Activated naive CD4-positive, alpha-beta T cell treated with anti-CD3 and anti-CD28 coated beads, Interleukin-2, amount 50 U/mL, for 24 hours (primary cell): Measurements from ENCODE around the gene PSMD6.
A peak's percentile ranks its signal among the peaks of the same experiment; 100 is the strongest.

ENCODE experiments used
- H3K27ac Mint-ChIP-seq: one replicate; pipeline ENCODE4 v1.8.0; 2021; ENCODE audit warnings: mild to moderate bottlenecking, mixed read lengths
- H3K27me3 Mint-ChIP-seq: one replicate; pipeline ENCODE4 v1.8.0; 2021; ENCODE audit warnings: mixed read lengths
- H3K36me3 Mint-ChIP-seq: one replicate; pipeline ENCODE4 v1.8.0; 2021; ENCODE audit warnings: mixed read lengths
- H3K4me1 Mint-ChIP-seq: one replicate; pipeline ENCODE4 v1.8.0; 2021; ENCODE audit warnings: mixed read lengths
- H3K4me3 Mint-ChIP-seq: one replicate; pipeline ENCODE4 v1.8.0; 2021; ENCODE audit warnings: mild to moderate bottlenecking, mixed read lengths
- H3K9me3 Mint-ChIP-seq: one replicate; pipeline ENCODE4 v1.8.0; 2021; ENCODE audit warnings: mixed read lengths

The PSMD6 gene

GRCh38 chr3:63980830-63981498 lies 42.3 kb downstream of the PSMD6 start:
- Mint-ChIP-seq H3K4me3 (peak overlapping the region; percentile 15), H3K27me3 (no peaks in the 10 kb centered on the region), H3K9me3 (no peaks in the 10 kb centered on the region), H3K36me3 (peaks cover 18% of the 10 kb centered on the region), H3K27ac (peak overlapping the region; percentile 97), H3K4me1 (peaks cover 90% of the 10 kb centered on the region)

DNA sequence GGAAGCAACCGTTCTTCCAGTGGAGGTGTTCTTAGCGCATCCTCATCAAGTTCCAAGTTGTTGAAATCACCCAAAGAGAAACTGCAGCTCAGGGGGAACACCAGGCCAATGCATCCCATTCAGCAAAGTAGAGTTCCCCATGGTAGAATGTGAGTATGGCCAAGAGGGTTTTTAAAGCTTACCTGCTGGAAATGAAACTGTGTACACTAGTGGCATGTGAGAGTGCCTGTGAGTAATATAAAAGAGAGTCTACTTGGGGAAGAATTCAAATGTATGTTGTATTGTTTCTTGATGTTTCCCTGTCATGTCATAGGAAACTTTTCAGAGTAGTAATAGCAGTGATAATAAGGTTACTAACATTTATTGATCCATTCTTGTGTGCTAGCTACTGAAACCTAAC lies 43.3 kb downstream of the PSMD6 start:
- Mint-ChIP-seq H3K4me1 (peaks cover 88% of the 10 kb centered on the region), H3K36me3 (peaks cover 18% of the 10 kb centered on the region), H3K4me3 (peak overlapping the region; percentile 83), H3K27ac (peak overlapping the region; percentile 97), H3K9me3 (no peaks in the 10 kb centered on the region), H3K27me3 (no peaks in the 10 kb centered on the region)

- Mint-ChIP-seq H3K9me3 (no peaks in the 10 kb centered on the region), H3K4me1 (peaks cover 90% of the 10 kb centered on the region), H3K27ac (peak overlapping the region; percentile 97), H3K4me3 (peak overlapping the region; percentile 83), H3K36me3 (peaks cover 14% of the 10 kb centered on the region), H3K27me3 (no peaks in the 10 kb centered on the region)
Observed at GRCh38 chr3:63979093-63979885, 44.0 kb downstream of the PSMD6 start.

- H3K4me1 Mint-ChIP-seq: peaks cover 98% of the 10 kb centered on the region
- peaks cover 15% of the 10 kb centered on the region for H3K36me3 Mint-ChIP-seq
- peak overlapping the region; percentile 97 for H3K27ac Mint-ChIP-seq
Observed at GRCh38 chr3:63977893-63978292, 45.4 kb downstream of the PSMD6 start.

GRCh38 chr3:63976872-63977200 lies 46.5 kb downstream of the PSMD6 start:
- peak overlapping the region; percentile 46 for H3K27ac Mint-ChIP-seq
- H3K4me1 Mint-ChIP-seq: peaks cover 98% of the 10 kb centered on the region
- peaks cover 9% of the 10 kb centered on the region for H3K36me3 Mint-ChIP-seq
- H3K9me3 Mint-ChIP-seq: no peaks in the 10 kb centered on the region
- peak overlapping the region; percentile 43 for H3K4me3 Mint-ChIP-seq
- H3K27me3 Mint-ChIP-seq: no peaks in the 10 kb centered on the region

More at GRCh38 chr3:63977893-63978292, 45.4 kb downstream of the PSMD6 start:
- Mint-ChIP-seq H3K27me3 (no peaks in the 10 kb centered on the region), H3K4me3 (no peak overlapping the region), H3K9me3 (no peaks in the 10 kb centered on the region)

DNA sequence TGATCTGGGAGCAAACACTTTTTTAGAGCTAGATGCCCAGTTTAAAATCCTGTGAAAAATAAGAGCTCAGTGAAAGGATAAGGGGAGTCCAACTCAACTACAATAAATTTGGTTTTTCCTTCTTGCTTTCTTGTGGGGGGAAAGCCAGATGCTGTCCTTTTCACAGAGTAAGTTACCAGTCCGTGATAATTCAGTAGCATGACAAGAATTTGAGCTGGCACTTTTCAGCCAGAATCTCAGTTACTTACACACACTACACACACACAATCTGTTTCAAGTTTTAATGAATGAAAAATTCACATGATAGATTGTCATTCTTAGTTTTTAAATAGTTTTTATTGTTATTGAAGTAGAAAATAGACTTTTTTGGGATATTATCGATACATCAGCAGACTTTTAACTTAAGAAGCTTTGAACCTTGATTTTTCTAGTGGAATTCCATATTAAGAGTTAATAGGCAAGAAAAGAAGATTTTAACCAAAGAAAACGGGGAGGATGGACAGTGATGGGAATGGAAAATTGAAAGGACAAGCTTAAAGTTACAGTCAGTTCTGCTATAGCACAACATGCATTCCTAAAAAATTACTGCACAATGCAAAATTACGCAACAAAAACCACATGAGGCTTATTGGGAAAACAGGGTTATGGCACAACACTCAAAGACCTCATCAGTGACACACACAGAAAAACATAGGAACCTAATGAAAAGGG lies 47.0 kb downstream of the PSMD6 start:
- Mint-ChIP-seq H3K9me3 (no peaks in the 10 kb centered on the region), H3K4me3 (peak overlapping the region; percentile 43), H3K27ac (peak overlapping the region; percentile 96), H3K27me3 (no peaks in the 10 kb centered on the region), H3K4me1 (peaks cover 98% of the 10 kb centered on the region), H3K36me3 (peaks cover 9% of the 10 kb centered on the region)

DNA sequence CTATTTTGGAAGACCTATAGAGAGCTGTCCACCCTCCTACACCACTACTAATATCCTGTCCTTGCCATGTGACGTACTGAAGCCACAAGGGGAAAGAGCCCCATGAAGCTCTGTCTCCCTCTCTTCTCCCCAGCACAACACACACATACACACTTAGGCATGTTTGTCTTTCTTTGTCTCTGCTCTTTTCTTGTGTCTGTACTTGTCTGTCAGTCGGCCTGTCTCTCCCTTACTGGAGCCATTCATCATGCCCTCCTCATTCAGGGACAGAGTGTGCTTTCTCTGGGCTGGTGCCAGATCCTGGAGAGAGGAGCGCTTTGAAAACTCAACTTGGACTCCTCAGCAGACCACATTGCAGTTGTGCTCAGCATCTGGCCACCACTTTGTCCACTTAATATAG lies 47.6 kb downstream of the PSMD6 start:
- Mint-ChIP-seq H3K9me3 (no peaks in the 10 kb centered on the region), H3K27ac (peak overlapping the region; percentile 96), H3K4me1 (peaks cover 98% of the 10 kb centered on the region), H3K27me3 (no peaks in the 10 kb centered on the region), H3K4me3 (peak overlapping the region; percentile 41), H3K36me3 (peaks cover 9% of the 10 kb centered on the region)

DNA sequence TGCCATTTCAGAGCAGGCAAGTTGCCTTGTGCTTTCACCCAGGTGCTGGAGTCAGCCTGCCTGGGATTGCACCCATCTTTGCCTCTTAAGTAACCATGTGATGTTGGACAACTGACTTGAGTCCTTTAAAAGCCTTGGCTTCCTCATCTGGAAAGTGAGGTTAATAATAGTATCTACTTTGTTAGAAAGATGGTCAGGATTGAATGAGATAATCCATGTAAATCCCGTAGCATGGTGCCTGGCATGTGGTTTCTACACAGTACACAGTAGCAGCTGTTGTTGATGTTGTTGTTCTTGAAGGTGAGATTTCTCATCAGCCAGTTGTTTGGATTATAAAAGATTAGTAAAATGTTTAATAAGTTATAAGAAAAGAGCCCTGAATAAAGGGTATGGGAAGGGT lies 48.8 kb downstream of the PSMD6 start:
- Mint-ChIP-seq H3K9me3 (no peaks in the 10 kb centered on the region), H3K4me1 (peaks cover 98% of the 10 kb centered on the region), H3K4me3 (no peak overlapping the region), H3K36me3 (peaks cover 4% of the 10 kb centered on the region), H3K27ac (peak overlapping the region; percentile 20), H3K27me3 (no peaks in the 10 kb centered on the region)

DNA sequence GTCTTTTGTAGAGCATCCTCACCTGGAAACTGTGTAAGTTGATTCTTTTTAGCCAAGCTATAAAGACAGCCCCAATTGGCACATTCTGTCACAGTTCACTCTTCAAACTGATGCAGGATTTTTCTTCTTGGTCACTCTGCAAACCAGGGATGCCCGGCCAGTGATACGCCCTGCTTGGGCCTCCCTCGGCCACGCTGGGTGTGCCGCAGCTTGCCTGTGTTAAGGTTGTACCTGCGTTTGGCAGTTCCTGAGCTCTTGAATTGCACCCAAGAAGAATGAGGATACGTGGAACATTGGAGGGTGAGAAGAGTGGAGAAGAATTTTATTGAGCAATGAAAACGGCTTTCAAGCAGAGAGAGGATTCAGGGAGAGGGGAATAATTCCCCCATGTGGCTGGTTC lies 49.9 kb downstream of the PSMD6 start:
- Mint-ChIP-seq H3K36me3 (peaks cover 4% of the 10 kb centered on the region), H3K9me3 (no peaks in the 10 kb centered on the region), H3K27me3 (no peaks in the 10 kb centered on the region), H3K27ac (peak overlapping the region; percentile 63), H3K4me3 (no peak overlapping the region), H3K4me1 (peaks cover 98% of the 10 kb centered on the region)

DNA sequence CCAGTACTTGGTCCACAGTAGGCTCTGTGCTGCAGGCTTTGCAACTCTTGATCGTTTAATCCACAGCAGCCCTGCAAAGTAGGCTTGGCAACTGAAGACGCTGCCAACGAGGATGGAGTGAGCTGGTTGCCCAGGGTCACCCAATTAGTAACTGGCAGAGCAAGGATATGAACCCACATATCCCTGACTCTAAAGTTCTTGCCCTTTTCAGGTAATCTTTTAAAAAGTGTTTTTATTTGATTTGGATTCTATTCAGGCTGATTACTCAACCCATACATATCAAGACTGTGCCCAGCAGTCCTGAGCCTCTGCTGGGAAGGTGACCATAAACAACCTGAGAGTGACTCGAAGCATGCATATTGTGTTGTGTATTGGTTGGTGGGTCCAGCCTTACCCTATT lies 50.3 kb downstream of the PSMD6 start:
- H3K9me3 Mint-ChIP-seq: no peaks in the 10 kb centered on the region
- H3K36me3 Mint-ChIP-seq: peaks cover 4% of the 10 kb centered on the region
- no peaks in the 10 kb centered on the region for H3K27me3 Mint-ChIP-seq
- H3K4me1 Mint-ChIP-seq: peaks cover 98% of the 10 kb centered on the region
- H3K27ac Mint-ChIP-seq: peak overlapping the region; percentile 94
- peak overlapping the region; percentile 50 for H3K4me3 Mint-ChIP-seq

- peaks cover 96% of the 10 kb centered on the region for H3K4me1 Mint-ChIP-seq
- H3K27ac Mint-ChIP-seq: peak overlapping the region; percentile 94
- H3K4me3 Mint-ChIP-seq: peak overlapping the region; percentile 50
- H3K9me3 Mint-ChIP-seq: no peaks in the 10 kb centered on the region
- no peaks in the 10 kb centered on the region for H3K27me3 Mint-ChIP-seq
- peaks cover 4% of the 10 kb centered on the region for H3K36me3 Mint-ChIP-seq
Observed at GRCh38 chr3:63972196-63972595, 51.1 kb downstream of the PSMD6 start.

GRCh38 chr3:63970631-63971475 lies 52.4 kb downstream of the PSMD6 start:
- H3K27ac Mint-ChIP-seq: peak overlapping the region; percentile 95
- H3K4me3 Mint-ChIP-seq: peak overlapping the region; percentile 93
- peaks cover 4% of the 10 kb centered on the region for H3K36me3 Mint-ChIP-seq
- no peaks in the 10 kb centered on the region for H3K27me3 Mint-ChIP-seq
- peaks cover 96% of the 10 kb centered on the region for H3K4me1 Mint-ChIP-seq
- no peaks in the 10 kb centered on the region for H3K9me3 Mint-ChIP-seq

- Mint-ChIP-seq H3K27me3 (no peaks in the 10 kb centered on the region), H3K4me1 (peaks cover 95% of the 10 kb centered on the region), H3K36me3 (peaks cover 4% of the 10 kb centered on the region), H3K4me3 (peak overlapping the region; percentile 93), H3K9me3 (no peaks in the 10 kb centered on the region), H3K27ac (peak overlapping the region; percentile 95)
Observed at GRCh38 chr3:63969876-63970275, 53.4 kb downstream of the PSMD6 start.

DNA sequence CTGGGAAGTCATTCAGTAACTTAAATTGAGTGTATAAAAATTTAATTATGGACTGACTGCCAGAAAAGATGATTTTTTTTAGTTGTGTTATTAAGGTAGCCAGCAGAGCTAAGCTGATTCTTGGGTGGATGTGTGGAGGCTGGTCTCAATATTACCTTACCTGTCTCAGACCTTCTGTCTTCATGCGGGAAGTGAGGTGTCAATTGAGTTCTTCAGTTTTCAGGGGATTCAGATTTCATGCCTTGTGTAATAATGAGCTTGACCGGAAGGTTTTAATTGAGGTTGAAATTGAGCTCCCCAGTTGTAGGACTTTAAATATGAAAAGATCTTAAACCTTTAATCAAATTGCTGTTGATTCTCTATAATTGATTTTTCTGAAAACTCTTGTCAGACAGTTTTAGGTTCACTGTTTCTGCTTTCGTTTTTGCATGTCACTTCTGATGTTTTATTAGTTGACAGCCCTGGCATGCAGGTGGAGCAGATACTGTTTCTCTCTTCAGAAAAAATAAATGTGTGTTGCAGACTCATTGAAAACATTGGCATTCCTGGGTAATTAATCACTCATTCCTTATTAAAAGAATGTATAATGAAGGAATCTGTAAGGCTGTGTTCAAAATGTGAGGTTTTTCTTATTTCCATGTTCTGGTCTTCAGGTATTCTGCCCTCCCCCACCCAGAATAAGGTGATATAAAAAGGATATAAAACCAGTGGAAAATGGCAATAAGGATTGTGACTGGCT lies 54.5 kb downstream of the PSMD6 start:
- peaks cover 90% of the 10 kb centered on the region for H3K4me1 Mint-ChIP-seq
- H3K27ac Mint-ChIP-seq: peak overlapping the region; percentile 95
- peak overlapping the region; percentile 93 for H3K4me3 Mint-ChIP-seq
- H3K27me3 Mint-ChIP-seq: no peaks in the 10 kb centered on the region
- H3K9me3 Mint-ChIP-seq: no peaks in the 10 kb centered on the region
- peaks cover 4% of the 10 kb centered on the region for H3K36me3 Mint-ChIP-seq
